MM.1S (cell line): ENCODE data around the gene TENT4B.

Experiments
- DNase-seq: peaks from one replicate; pipeline ENCODE4 v3.0.0-alpha.2; 2015
- H2AFZ ChIP-seq: fragments of 300-600 bp; sonication (generic); 2 replicates; pipeline ENCODE4 v1.6.0; 2016; ENCODE audit warnings: antibody characterized with exemption, low read length
- H3F3A ChIP-seq: fragments of 300-600 bp; sonication (generic); 2 replicates; pipeline ENCODE4 v1.6.1; 2016; ENCODE audit warnings: mild to moderate bottlenecking, antibody characterized with exemption, low read length, moderate library complexity, mixed read lengths; ENCODE audit not compliant: insufficient read depth
- H3K27ac ChIP-seq: fragments of 300-600 bp; sonication (generic); 2 replicates; pipeline ENCODE4 v1.5.1; 2016; ENCODE audit warnings: mild to moderate bottlenecking, low read length
- H3K27me3 ChIP-seq: fragments of 300-600 bp; sonication (generic); replicated peaks from 2 replicates; pipeline ENCODE4 v1.6.0; 2016; ENCODE audit warnings: low read length; ENCODE audit not compliant: insufficient read depth
- H3K36me3 ChIP-seq: fragments of 300-600 bp; sonication (generic); replicated peaks from 2 replicates; pipeline ENCODE4 v1.6.1; 2016; ENCODE audit warnings: mild to moderate bottlenecking, low read length, mixed read lengths; ENCODE audit not compliant: insufficient read depth
- H3K4me1 ChIP-seq: fragments of 300-600 bp; sonication (generic); 2 replicates; pipeline ENCODE4 v1.6.1; 2016; ENCODE audit warnings: low read length, mixed read lengths
- H3K4me2 ChIP-seq: fragments of 300-600 bp; sonication (generic); 2 replicates; pipeline ENCODE4 v1.6.0; 2016; ENCODE audit warnings: low read depth, low read length
- H3K4me3 ChIP-seq: fragments of 300-600 bp; sonication (generic); 2 replicates; pipeline ENCODE4 v1.5.1; 2016; ENCODE audit warnings: low read length, mixed read lengths
- H3K79me2 ChIP-seq: fragments of 300-600 bp; sonication (generic); 2 replicates; pipeline ENCODE4 v1.6.1; 2016; ENCODE audit warnings: mixed run types, low read length, mixed read lengths
- H3K9ac ChIP-seq: fragments of 300-600 bp; sonication (generic); 2 replicates; pipeline ENCODE4 v1.6.1; 2016; ENCODE audit warnings: low read length, mixed read lengths
- H3K9me2 ChIP-seq: fragments of 300-600 bp; sonication (generic); replicated peaks from 2 replicates; pipeline ENCODE4 v1.6.1; 2016; ENCODE audit warnings: mild to moderate bottlenecking, low read length, mixed read lengths; ENCODE audit not compliant: insufficient read depth
- H3K9me3 ChIP-seq: fragments of 300-600 bp; sonication (generic); replicated peaks from 2 replicates; pipeline ENCODE4 v1.6.1; 2016; ENCODE audit warnings: mild to moderate bottlenecking, low read length, mixed read lengths; ENCODE audit not compliant: insufficient read depth
- H4K20me1 ChIP-seq: fragments of 300-600 bp; sonication (generic); 2 replicates; pipeline ENCODE4 v1.6.1; 2016; ENCODE audit warnings: mild to moderate bottlenecking, low read length, moderate library complexity, mixed read lengths; ENCODE audit not compliant: insufficient read depth
- EZH2 ChIP-seq: fragments of 300-600 bp; sonication (generic); optimal IDR thresholded peaks from 2 replicates; pipeline ENCODE3; 2017; ENCODE audit warnings: low read depth, mild to moderate bottlenecking, antibody characterized with exemption, low read length, mixed read lengths
- EZH2phosphoT487 ChIP-seq: fragments of 300-600 bp; sonication (generic); IDR thresholded peaks from 2 replicates; pipeline ENCODE4 v1.6.1; 2018; ENCODE audit warnings: antibody characterized with exemption, low read length
- TF ChIP-seq, protein P1 (sequence below): fragments of 300-600 bp; sonication (generic); IDR thresholded peaks from 2 replicates; pipeline ENCODE4 v1.5.1; 2016; ENCODE audit warnings: antibody characterized with exemption, low read length, mixed read lengths

The TENT4B gene

DNA sequence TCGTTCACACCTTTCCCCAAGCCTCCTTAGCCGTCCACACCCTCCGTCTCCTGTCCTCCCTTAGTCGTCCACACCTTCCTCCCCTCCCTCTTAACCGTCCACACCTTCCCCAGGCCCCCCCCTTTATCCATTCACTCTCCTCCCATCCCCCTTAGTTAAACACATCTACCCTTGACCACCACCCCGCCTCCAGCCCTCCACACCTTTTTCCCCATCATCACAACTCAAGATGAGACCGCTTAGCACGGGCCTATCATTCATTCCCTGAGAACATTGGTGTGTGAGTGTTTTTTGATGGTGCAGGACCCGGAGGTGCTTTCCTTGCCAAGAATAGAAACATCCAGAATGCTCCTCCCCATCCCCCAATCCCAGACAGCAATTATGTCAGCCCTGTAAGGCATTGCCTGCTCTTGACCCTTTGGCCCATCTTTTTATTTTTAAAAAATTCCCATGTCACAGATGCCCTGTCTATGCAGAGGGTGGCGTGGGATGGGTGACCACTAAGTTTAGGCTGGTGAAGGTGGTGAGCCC is 1.4 kb downstream of the TENT4B start:
- H3K4me1 ChIP-seq = peaks cover 19% of the 10 kb centered on the region
- H3K36me3 ChIP-seq = no peaks in the 10 kb centered on the region
- H3K4me2 ChIP-seq = peak overlapping the region; percentile 83
- no peaks in the 10 kb centered on the region for H3K27me3 ChIP-seq
- peaks cover 24% of the 10 kb centered on the region for H3F3A ChIP-seq
- peak; percentile 12 for DNase-seq
- no peaks in the 10 kb centered on the region for H3K9me2 ChIP-seq
- no peaks in the 10 kb centered on the region for H3K9me3 ChIP-seq
- peaks cover 58% of the 10 kb centered on the region for H3K79me2 ChIP-seq
- peak overlapping the region; percentile 81 for H3K9ac ChIP-seq
- H4K20me1 ChIP-seq = peaks cover 16% of the 10 kb centered on the region
- H3K4me3 ChIP-seq = peak overlapping the region; percentile 99
- H2AFZ ChIP-seq = no peak overlapping the region
- TF ChIP-seq EZH2 (no peak), EZH2phosphoT487 (no peak)
- TF ChIP-seq, protein P1, sequence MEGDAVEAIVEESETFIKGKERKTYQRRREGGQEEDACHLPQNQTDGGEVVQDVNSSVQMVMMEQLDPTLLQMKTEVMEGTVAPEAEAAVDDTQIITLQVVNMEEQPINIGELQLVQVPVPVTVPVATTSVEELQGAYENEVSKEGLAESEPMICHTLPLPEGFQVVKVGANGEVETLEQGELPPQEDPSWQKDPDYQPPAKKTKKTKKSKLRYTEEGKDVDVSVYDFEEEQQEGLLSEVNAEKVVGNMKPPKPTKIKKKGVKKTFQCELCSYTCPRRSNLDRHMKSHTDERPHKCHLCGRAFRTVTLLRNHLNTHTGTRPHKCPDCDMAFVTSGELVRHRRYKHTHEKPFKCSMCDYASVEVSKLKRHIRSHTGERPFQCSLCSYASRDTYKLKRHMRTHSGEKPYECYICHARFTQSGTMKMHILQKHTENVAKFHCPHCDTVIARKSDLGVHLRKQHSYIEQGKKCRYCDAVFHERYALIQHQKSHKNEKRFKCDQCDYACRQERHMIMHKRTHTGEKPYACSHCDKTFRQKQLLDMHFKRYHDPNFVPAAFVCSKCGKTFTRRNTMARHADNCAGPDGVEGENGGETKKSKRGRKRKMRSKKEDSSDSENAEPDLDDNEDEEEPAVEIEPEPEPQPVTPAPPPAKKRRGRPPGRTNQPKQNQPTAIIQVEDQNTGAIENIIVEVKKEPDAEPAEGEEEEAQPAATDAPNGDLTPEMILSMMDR = no peak
- peak overlapping the region; percentile 49; the same call in 1 of the 2 replicates for H3K27ac ChIP-seq

DNA sequence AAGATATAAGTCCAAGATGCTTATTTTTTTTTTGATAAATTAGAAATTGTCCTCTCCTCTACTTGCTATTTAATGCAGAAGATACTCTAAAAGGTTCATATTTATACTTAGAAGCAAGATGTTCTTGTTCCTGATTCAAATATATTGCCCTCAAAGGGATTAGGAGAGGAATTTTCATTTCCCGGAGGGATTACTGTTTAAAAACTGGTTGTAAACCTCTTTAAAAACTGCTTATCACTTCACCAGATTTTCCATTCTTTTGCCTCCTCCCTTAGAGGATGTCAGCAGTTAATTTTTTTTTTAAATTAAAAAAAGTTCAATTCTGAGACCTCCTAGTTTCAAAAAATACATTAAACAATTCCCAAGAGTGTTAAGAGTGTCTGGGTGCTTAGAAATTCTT is 2.8 kb downstream of the TENT4B start:
- H3K27me3 ChIP-seq = no peaks in the 10 kb centered on the region
- H3F3A ChIP-seq = peaks cover 25% of the 10 kb centered on the region
- no peak overlapping the region for H2AFZ ChIP-seq
- no peaks in the 10 kb centered on the region for H3K9me3 ChIP-seq
- DNase-seq = no peak
- H3K4me2 ChIP-seq = peak overlapping the region; percentile 83
- TF ChIP-seq EZH2 (no peak), EZH2phosphoT487 (no peak)
- TF ChIP-seq, protein P1 = no peak
- no peaks in the 10 kb centered on the region for H3K9me2 ChIP-seq
- H3K4me1 ChIP-seq = peaks cover 19% of the 10 kb centered on the region
- H3K79me2 ChIP-seq = peaks cover 72% of the 10 kb centered on the region
- peaks cover 16% of the 10 kb centered on the region for H4K20me1 ChIP-seq
- 0 out of 2 replicates have a peak, but pooled peaks cover 3% of the 10 kb centered on the region for H3K36me3 ChIP-seq
- peak overlapping the region; percentile 99 for H3K4me3 ChIP-seq
- no peak overlapping the region for H3K9ac ChIP-seq
- H3K27ac ChIP-seq = peak overlapping the region; percentile 49; the same call in 1 of the 2 replicates

DNA sequence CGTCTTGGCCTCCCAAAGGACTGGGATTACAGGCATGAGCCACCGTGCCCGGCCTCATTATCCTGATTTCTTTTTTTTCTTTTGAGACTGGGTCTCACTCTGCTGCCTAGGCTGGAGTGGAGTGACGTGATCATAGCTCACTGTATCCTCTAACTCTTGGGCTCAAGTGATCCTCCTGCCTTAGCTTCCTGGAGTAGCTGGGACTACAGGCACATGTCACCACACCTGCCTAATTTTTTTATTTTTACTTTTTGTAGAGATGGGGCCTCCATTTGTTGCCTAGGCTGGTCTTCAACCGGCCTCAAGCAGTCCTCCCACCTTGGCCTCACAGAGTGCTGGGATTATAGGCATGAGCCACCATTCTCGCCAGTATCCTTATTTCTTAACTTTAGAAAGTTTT is 3.5 kb downstream of the TENT4B start:
- Histone ChIP-seq H3K9me3 (no peaks in the 10 kb centered on the region), H3K4me2 (no peak overlapping the region), H3F3A (peaks cover 27% of the 10 kb centered on the region), H2AFZ (no peak overlapping the region), H4K20me1 (peaks cover 16% of the 10 kb centered on the region), H3K4me1 (peaks cover 17% of the 10 kb centered on the region), H3K27me3 (no peaks in the 10 kb centered on the region), H3K27ac (no peak overlapping the region), H3K79me2 (peaks cover 79% of the 10 kb centered on the region), H3K4me3 (no peak overlapping the region), H3K9me2 (no peaks in the 10 kb centered on the region), H3K9ac (no peak overlapping the region), H3K36me3 (0 out of 2 replicates have a peak, but pooled peaks cover 3% of the 10 kb centered on the region)
- TF ChIP-seq EZH2phosphoT487 (no peak), EZH2 (no peak)
- TF ChIP-seq, protein P1 = no peak
- no peak for DNase-seq
